Stimulated activated naive B cell treated with anti-CD40 and anti-IgM and Interleukin-4, amounts not matched to agents 10 μg/mL and 1 μg/mL and 100 μg/mL, for 72 hours (primary cell): ENCODE measurements around the gene B9D2.
A peak's percentile ranks its signal among the peaks of the same experiment; 100 is the strongest.
"Not testable (repeated sequence)": the region's sequence is repeated elsewhere in the genome, so short reads cannot be mapped to it uniquely, and the experiment has no call there.

Experiments used
- ATAC-seq, 2 donors: fragments of 150-1000 bp; cut with Tn5 transposase; replicated peaks; 2 replicates each; pipeline ENCODE4 v1.10.0; 2021; ENCODE audit warnings: moderate library complexity in 1 of 2
- DNase-seq: peaks from one replicate; pipeline ENCODE4 v3.0.0; 2021
- H3K27ac Mint-ChIP-seq: one replicate; pipeline ENCODE4 v1.8.0; 2022; ENCODE audit warnings: mild to moderate bottlenecking, mixed read lengths
- H3K27me3 Mint-ChIP-seq, 2 donors: one replicate each; pipeline ENCODE4 v1.8.0; 2022; ENCODE audit warnings: mixed read lengths in 2 of 2
- H3K36me3 Mint-ChIP-seq, 2 donors: one replicate each; pipeline ENCODE4 v1.8.0; 2022; ENCODE audit warnings: mixed read lengths in 2 of 2, mild to moderate bottlenecking in 1 of 2
- H3K4me1 Mint-ChIP-seq, 2 donors: one replicate each; pipeline ENCODE4 v1.8.0; 2022; ENCODE audit warnings: mixed read lengths in 2 of 2, mild to moderate bottlenecking in 1 of 2
- H3K4me3 Mint-ChIP-seq, 2 donors: one replicate each; pipeline ENCODE4 v1.8.0; 2022; ENCODE audit warnings: mild to moderate bottlenecking in 2 of 2, mixed read lengths in 2 of 2, moderate library complexity in 1 of 2
- H3K9me3 Mint-ChIP-seq, 2 donors: one replicate each; pipeline ENCODE4 v1.8.0; 2022; ENCODE audit warnings: mixed read lengths in 2 of 2, mild to moderate bottlenecking in 1 of 2

The B9D2 gene

DNA sequence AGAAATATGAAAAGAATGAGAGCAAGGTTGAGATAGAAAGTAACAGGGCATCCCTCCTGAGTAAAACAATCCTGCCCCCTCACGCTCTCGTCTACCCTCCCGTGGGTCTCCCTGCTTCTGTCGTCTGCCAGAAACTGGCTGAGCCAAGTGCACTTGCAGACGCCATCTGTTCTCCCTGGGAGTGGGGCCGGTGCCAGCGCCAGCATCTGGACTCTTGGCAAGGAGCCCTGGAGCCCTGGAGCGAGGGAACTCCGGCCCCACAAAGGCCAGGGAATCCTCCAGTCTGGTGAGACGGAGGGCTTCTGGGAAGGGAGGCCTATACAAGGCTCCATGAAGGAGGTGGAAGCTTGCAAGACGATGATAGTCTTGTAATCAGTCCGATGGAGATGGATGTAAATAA is 10.0 kb upstream of the B9D2 start:
- Mint-ChIP-seq H3K4me1 (peaks cover 21 to 37% of the 10 kb centered on the region in 2 donors), H3K9me3 (no peaks in the 10 kb centered on the region), H3K27ac (peak overlapping the region; percentile 14), H3K27me3 (no peaks in the 10 kb centered on the region), H3K36me3 (peaks cover 4 to 6% of the 10 kb centered on the region in 2 donors), H3K4me3 (no peak overlapping the region)
- ATAC-seq = no peak
- DNase-seq = no peak

- no peaks in the 10 kb centered on the region for H3K9me3 Mint-ChIP-seq
- H3K36me3 Mint-ChIP-seq = peaks cover 0 to 6% of the 10 kb centered on the region in 2 donors
- peaks cover 19 to 31% of the 10 kb centered on the region in 2 donors for H3K4me1 Mint-ChIP-seq
- H3K27ac Mint-ChIP-seq = no peak overlapping the region
- no peak for ATAC-seq
- no peaks in the 10 kb centered on the region for H3K27me3 Mint-ChIP-seq
- DNase-seq = no peak
- H3K4me3 Mint-ChIP-seq = no peak overlapping the region
Measured at GRCh38 chr19:41372501-41372900, 8.6 kb upstream of the B9D2 start.

DNA sequence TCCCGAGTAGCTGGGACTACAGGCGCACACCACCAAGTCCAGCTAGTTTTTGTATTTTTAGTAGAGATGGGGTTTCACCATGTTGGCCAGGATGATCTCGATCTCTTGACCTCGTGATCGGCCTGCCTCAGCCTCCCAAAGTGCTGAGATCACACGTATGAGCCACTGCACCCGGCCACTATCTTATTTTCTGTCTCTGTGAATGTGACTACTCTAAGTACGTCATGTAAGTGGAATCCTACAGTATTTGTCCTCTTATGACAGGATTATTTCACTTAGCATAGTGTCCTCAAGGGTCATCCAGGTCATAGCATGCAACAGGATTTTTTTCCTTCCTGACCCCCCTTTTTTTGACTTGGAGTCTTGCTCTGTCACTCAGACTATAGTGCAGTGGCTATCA is 7.6 kb upstream of the B9D2 start:
- DNase-seq = no peak
- no peaks in the 10 kb centered on the region for H3K9me3 Mint-ChIP-seq
- peaks cover 0 to 4% of the 10 kb centered on the region in 2 donors for H3K36me3 Mint-ChIP-seq
- H3K4me1 Mint-ChIP-seq = peaks cover 13 to 29% of the 10 kb centered on the region in 2 donors
- no peaks in the 10 kb centered on the region for H3K27me3 Mint-ChIP-seq
- no peak for ATAC-seq
- no peak overlapping the region for H3K27ac Mint-ChIP-seq
- no peak overlapping the region for H3K4me3 Mint-ChIP-seq

DNA sequence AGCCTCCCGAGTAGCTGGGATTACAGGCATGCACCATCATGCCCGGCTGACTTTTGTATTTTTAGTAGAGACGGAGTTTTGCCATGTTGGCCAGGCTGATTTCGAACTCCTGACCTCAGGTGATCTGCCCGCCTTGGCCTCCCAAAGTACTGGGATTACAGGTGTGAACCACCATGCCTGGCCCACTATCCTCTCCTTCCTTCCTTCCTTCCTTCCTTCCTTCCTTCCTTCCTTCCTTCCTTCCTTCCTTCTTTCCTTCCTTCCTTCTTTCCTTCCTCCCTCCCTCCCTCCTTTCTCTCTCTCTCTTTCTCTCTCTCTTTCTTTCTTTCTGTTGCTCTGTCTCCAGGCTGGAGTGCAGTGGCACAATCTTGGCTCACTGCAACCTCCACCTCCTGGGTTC is 7.2 kb upstream of the B9D2 start:
- H3K4me3 Mint-ChIP-seq, H3K36me3 Mint-ChIP-seq, H3K9me3 Mint-ChIP-seq, ATAC-seq, H3K27me3 Mint-ChIP-seq, H3K27ac Mint-ChIP-seq, DNase-seq: not testable (repeated sequence)
- H3K4me1 Mint-ChIP-seq = peaks cover 15 to 24% of the 10 kb centered on the region in 2 donors

DNA sequence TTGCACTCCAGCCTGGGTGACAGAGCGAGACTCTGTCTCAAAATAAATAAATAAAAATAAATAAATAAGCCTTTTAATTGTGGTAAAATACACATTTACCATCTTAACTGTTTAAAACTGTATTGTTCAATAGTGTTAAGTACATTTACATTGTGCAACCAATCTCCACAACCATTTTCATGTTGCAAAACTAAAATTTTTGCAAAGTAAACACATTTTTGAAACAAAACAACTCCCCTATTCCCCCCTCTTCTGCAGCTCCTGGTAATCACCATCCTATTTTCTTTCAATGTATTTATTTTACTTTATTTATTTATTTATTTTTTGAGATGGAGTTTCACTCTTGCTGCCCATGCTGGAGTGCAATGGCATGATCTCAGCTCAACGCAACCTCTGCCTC is 5.8 kb upstream of the B9D2 start:
- Mint-ChIP-seq H3K4me1 (peaks cover 14 to 20% of the 10 kb centered on the region in 2 donors), H3K9me3 (no peaks in the 10 kb centered on the region), H3K4me3 (no peak overlapping the region), H3K27ac (no peak overlapping the region), H3K36me3 (peaks cover 4% of the 10 kb centered on the region in 2 donors), H3K27me3 (no peaks in the 10 kb centered on the region)
- ATAC-seq (no peak), DNase-seq (no peak)

GRCh38 chr19:41367848-41368301 is 3.9 kb upstream of the B9D2 start:
- ATAC-seq (peak; percentile 40 to 46), DNase-seq (no peak)
- Mint-ChIP-seq H3K4me3 (no peak overlapping the region), H3K27ac (peak overlapping the region; percentile 75), H3K27me3 (no peaks in the 10 kb centered on the region), H3K36me3 (peaks cover 2 to 4% of the 10 kb centered on the region in 2 donors), H3K9me3 (no peaks in the 10 kb centered on the region), H3K4me1 (peaks cover 21 to 28% of the 10 kb centered on the region in 2 donors)

DNA sequence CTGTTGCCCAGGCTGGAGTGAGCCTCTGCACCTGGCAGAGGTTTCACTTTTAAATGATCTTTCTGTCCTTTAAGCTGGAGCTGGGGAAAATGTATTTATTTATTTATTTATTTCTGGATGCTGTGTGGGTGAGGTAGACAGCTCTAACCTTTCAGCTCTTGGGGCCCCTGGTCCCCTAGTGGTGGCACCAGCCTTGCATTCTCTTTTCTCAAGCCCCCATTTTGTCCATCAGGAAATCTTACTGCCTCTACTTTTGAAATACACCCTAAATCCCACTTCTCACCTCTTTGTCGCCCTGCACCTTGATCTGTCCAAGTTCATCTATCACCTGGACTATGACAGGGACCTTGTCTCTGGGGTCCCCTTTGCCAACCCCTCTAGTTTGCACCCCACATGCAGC is 2.1 kb upstream of the B9D2 start:
- peaks cover 0 to 4% of the 10 kb centered on the region in 2 donors for H3K36me3 Mint-ChIP-seq

GRCh38 chr19:41364524-41365391 is 809 bp upstream of the B9D2 start:
- H3K27ac Mint-ChIP-seq = peak overlapping the region; percentile 99
- H3K4me3 Mint-ChIP-seq = peak overlapping the region; percentile 94 to 98
- H3K27me3 Mint-ChIP-seq = no peaks in the 10 kb centered on the region
- peaks cover 1 to 8% of the 10 kb centered on the region in 2 donors for H3K36me3 Mint-ChIP-seq
- no peaks in the 10 kb centered on the region for H3K9me3 Mint-ChIP-seq
- H3K4me1 Mint-ChIP-seq = peaks cover 20 to 28% of the 10 kb centered on the region in 2 donors
- ATAC-seq (no peak), DNase-seq (no peak)

More for the DNA sequence above, 2.1 kb upstream of the B9D2 start:
- DNase-seq (no peak), ATAC-seq (no peak)
- Mint-ChIP-seq H3K4me3 (peak overlapping the region in 1 of 2 donors; percentile 53), H3K9me3 (no peaks in the 10 kb centered on the region), H3K27ac (no peak overlapping the region), H3K27me3 (no peaks in the 10 kb centered on the region), H3K4me1 (peaks cover 17 to 23% of the 10 kb centered on the region in 2 donors)

DNA sequence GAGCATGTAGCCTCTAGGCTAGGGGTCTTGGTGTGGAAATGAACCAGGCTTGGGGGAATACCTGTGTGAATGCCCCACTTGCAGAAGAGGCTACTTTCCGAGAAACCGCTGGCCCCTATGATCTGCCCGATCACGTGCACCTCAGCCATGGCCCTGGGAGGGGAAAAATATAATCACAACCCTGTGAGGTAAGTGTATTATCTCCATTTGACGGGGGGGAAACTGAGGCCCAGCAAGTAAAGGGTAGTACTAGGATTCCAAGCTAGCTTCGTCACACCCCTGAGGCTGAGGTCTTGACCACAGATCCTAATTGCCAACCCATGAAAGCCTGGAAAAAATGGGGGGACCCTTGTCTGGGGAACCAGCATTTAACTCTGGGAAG is 587 bp downstream of the B9D2 start:
- Mint-ChIP-seq H3K4me1 (peaks cover 21 to 28% of the 10 kb centered on the region in 2 donors), H3K36me3 (peaks cover 2 to 9% of the 10 kb centered on the region in 2 donors), H3K9me3 (no peaks in the 10 kb centered on the region), H3K27ac (peak overlapping the region; percentile 99), H3K27me3 (no peaks in the 10 kb centered on the region), H3K4me3 (peak overlapping the region; percentile 94 to 98)
- ATAC-seq (no peak), DNase-seq (no peak)

DNA sequence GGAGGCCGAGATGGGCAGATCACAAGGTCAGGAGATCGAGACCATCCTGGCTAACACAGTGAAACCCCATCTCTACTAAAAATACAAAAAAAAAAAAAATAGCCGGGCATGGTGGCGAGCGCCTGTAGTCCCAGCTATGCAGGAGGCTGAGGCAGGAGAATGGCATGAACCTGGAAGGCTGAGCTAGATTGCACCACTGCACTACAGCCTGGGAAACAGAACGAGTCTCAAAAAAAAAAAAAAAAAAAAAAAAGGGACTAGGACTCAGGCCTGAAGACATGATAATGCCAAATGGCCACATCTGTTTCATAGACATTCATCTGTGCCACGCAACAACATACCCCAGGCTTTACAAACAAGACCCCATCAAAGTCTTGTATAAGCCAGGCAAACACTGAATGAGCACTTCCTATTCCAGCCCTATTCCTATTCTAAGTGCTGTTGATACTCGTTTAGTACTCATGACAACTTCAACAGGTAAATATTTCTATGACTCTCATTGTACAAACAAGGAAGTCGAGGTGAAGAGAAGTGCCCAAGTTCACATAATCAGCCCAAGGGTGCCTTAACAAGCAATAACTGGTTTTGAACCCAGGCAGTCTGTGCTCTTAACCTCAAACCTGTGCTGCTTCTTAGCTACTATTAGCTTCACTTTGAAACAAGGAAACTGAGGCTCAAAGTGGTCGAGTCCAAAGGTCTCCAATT is 1.7 kb downstream of the B9D2 start:
- DNase-seq = no peak
- ATAC-seq = no peak
- H3K4me3 Mint-ChIP-seq = no peak overlapping the region
- H3K4me1 Mint-ChIP-seq = peaks cover 18 to 27% of the 10 kb centered on the region in 2 donors
- H3K27me3 Mint-ChIP-seq = no peaks in the 10 kb centered on the region
- H3K27ac Mint-ChIP-seq = peak overlapping the region; percentile 73
- H3K36me3 Mint-ChIP-seq = peaks cover 2 to 9% of the 10 kb centered on the region in 2 donors
- no peaks in the 10 kb centered on the region for H3K9me3 Mint-ChIP-seq

- Mint-ChIP-seq H3K27ac (no peak overlapping the region), H3K4me3 (no peak overlapping the region), H3K27me3 (no peaks in the 10 kb centered on the region), H3K36me3 (peaks cover 10 to 16% of the 10 kb centered on the region in 2 donors), H3K4me1 (peaks cover 30 to 43% of the 10 kb centered on the region in 2 donors), H3K9me3 (no peaks in the 10 kb centered on the region)
- ATAC-seq = no peak
- no peak for DNase-seq
Measured at GRCh38 chr19:41359741-41360140, 4.2 kb downstream of the B9D2 start.

- H3K9me3 Mint-ChIP-seq = no peaks in the 10 kb centered on the region
- no peak for DNase-seq
- H3K27ac Mint-ChIP-seq = no peak overlapping the region
- no peaks in the 10 kb centered on the region for H3K27me3 Mint-ChIP-seq
- peaks cover 26 to 40% of the 10 kb centered on the region in 2 donors for H3K4me1 Mint-ChIP-seq
- no peak for ATAC-seq
- no peak overlapping the region for H3K4me3 Mint-ChIP-seq
- H3K36me3 Mint-ChIP-seq = peaks cover 12 to 24% of the 10 kb centered on the region in 2 donors
Measured at GRCh38 chr19:41357746-41358145, 6.2 kb downstream of the B9D2 start.

DNA sequence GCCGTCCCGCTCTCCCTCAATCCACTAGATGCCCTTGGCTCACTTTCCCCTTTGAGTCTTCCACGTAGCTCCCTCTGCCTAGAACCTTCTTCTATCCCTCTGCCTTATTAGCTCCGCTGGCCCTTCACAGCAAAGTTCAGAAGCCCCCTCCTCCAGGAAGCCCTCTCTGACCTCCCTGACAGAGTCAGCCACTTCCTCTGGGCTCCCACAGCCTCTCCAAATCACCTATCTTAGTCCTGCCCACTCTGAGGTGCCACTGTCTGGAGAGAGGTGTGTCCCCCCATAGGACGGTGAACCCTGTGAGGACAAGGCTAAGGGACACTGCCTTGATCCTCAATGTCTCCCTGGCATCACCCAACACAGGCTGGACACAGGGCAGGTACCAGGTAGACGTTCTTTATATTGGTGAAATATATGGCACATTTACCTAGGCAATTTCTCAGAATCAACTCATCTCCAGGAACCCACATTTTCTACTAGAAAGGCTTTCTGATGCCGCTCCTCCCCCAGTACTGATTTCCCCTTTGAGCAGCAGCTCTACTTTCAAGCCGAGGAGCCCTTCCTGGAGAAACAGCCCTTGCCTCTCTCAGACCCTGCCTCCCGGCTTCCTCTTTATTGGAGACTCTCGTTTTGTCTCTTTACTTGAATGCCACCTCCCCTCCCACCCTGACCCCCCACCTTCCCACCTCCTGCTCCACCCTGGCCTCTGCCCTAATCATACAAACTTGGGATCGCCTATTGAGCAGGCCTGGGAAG is 6.8 kb downstream of the B9D2 start:
- peaks cover 28 to 44% of the 10 kb centered on the region in 2 donors for H3K4me1 Mint-ChIP-seq
- H3K4me3 Mint-ChIP-seq = no peak overlapping the region
- H3K27me3 Mint-ChIP-seq = no peaks in the 10 kb centered on the region
- DNase-seq (no peak), ATAC-seq (no peak)
- H3K36me3 Mint-ChIP-seq = peaks cover 15 to 28% of the 10 kb centered on the region in 2 donors
- peak overlapping the region; percentile 80 for H3K27ac Mint-ChIP-seq
- no peaks in the 10 kb centered on the region for H3K9me3 Mint-ChIP-seq

DNA sequence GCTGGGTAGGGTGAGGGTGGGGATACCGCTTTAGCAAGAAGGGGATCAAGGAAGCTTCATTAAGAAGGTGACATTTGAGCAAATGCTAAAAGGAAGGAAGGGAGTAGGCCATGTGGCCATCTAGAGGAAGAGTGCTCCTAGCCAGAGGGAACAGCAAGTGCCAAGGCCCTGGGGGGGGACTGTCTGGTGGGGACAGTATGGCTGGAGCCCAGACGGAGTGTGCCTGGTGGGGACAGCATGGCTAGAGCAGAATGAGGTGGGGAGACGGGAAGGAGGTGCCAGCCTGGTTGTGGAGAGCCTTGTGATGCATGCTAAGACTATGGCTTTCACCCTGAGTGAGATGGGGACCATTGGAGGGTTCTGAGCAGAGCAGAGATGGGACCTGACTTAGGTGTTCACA is 8.1 kb downstream of the B9D2 start:
- Mint-ChIP-seq H3K9me3 (no peaks in the 10 kb centered on the region), H3K36me3 (peaks cover 24 to 38% of the 10 kb centered on the region in 2 donors), H3K27ac (peak overlapping the region; percentile 56), H3K27me3 (no peaks in the 10 kb centered on the region), H3K4me3 (no peak overlapping the region), H3K4me1 (peaks cover 32 to 54% of the 10 kb centered on the region in 2 donors)
- DNase-seq = no peak
- ATAC-seq = no peak
